Measurements from ENCODE around the gene CFI. TPM values are rescaled to one million over a fixed set of nuclear protein-coding genes. Genes with fewer than 3 reads are reported as not detected.

The CFI gene
- total RNA-seq, 2 donors from 2014 or later, result not detected

- peak; percentile 79 for ATAC-seq (replicated peaks)
- peaks cover 25% of the 10 kb centered on the region for H3K4me1 Mint-ChIP-seq
- H3K27me3 Mint-ChIP-seq, result no peaks in the 10 kb centered on the region
- peak within 1 kb of the TSS; percentile 92 for H3K4me3 Mint-ChIP-seq
- no peaks in the 10 kb centered on the region for H3K9me3 Mint-ChIP-seq
- peak within 1 kb of the TSS; percentile 92 for H3K27ac Mint-ChIP-seq
- peaks cover 17% of the 10 kb centered on the region for H3K36me3 Mint-ChIP-seq (ENCODE audit: low read depth)
These were observed 98.7 kb downstream of the CFI start, which contains the start of gene CASP6 for GRCh38 chr4:109702950-109703663. CASP6 (minus strand) TSS chr4:109703445; CDS start chr4:109703395, 50 bp downstream.

- Mint-ChIP-seq H3K4me1 (peaks cover 25% of the 10 kb centered on the region), H3K27ac (peak overlapping the region; percentile 92), H3K4me3 (peak overlapping the region; percentile 92), H3K36me3 (ENCODE audit: low read depth) (peaks cover 30% of the 10 kb centered on the region), H3K27me3 (no peaks in the 10 kb centered on the region), H3K9me3 (no peaks in the 10 kb centered on the region)
- no peak for ATAC-seq (replicated peaks)
These were observed 100.0 kb downstream of the CFI start for GRCh38 chr4:109701566-109702410.

GRCh38 chr4:109699553-109700225, 102.1 kb downstream of the CFI start:
- H3K9me3 Mint-ChIP-seq, result no peaks in the 10 kb centered on the region
- H3K4me3 Mint-ChIP-seq, result no peak overlapping the region
- no peaks in the 10 kb centered on the region for H3K27me3 Mint-ChIP-seq
- no peak for ATAC-seq (replicated peaks)
- peaks cover 20% of the 10 kb centered on the region for H3K4me1 Mint-ChIP-seq
- H3K36me3 Mint-ChIP-seq (ENCODE audit: low read depth), result peaks cover 48% of the 10 kb centered on the region
- H3K27ac Mint-ChIP-seq, result peak overlapping the region; percentile 25

- Mint-ChIP-seq H3K4me3 (no peak overlapping the region), H3K4me1 (peaks cover 17% of the 10 kb centered on the region), H3K27ac (peak overlapping the region; percentile 25), H3K27me3 (no peaks in the 10 kb centered on the region), H3K36me3 (ENCODE audit: low read depth) (peaks cover 58% of the 10 kb centered on the region), H3K9me3 (no peaks in the 10 kb centered on the region)
- no peak for ATAC-seq (replicated peaks)
These were observed 103.1 kb downstream of the CFI start for GRCh38 chr4:109698656-109699055.

GRCh38 chr4:109691411-109691920, 110.3 kb downstream of the CFI start:
- H3K4me1 Mint-ChIP-seq, result peaks cover 24% of the 10 kb centered on the region
- H3K9me3 Mint-ChIP-seq, result no peaks in the 10 kb centered on the region
- peaks cover 86% of the 10 kb centered on the region for H3K36me3 Mint-ChIP-seq (ENCODE audit: low read depth)
- peak; percentile 87 for ATAC-seq (replicated peaks)
- no peaks in the 10 kb centered on the region for H3K27me3 Mint-ChIP-seq
- H3K27ac Mint-ChIP-seq, result peak overlapping the region; percentile 58
- peak overlapping the region; percentile 42 for H3K4me3 Mint-ChIP-seq

Other genes with a start within 250 kb of the CFI start
- gene MCUB, start 241.8 kb downstream of the CFI start, total RNA-seq, result 10 to 100 TPM; 57.3 to 62.4 TPM
- gene CASP6, start 98.6 kb downstream of the CFI start, total RNA-seq, result 10 to 100 TPM; 21.6 to 30.0 TPM
- 10 to 100 TPM; 17.8 to 27.5 TPM for gene PLA2G12A, start 71.9 kb downstream of the CFI start, total RNA-seq
- 10 to 100 TPM; 18.3 to 38.2 TPM for gene GAR1, start 13.8 kb upstream of the CFI start, total RNA-seq
- under 1 TPM; 0.42 to 0.78 TPM for gene RRH, start 26.0 kb upstream of the CFI start, total RNA-seq
- gene LRIT3, start 46.1 kb upstream of the CFI start, total RNA-seq, result under 1 TPM; 0.26 to 0.52 TPM
- not detected for gene EGF, start 110.9 kb upstream of the CFI start, total RNA-seq

Data from activated T-helper 17 cell treated with anti-CD3 and anti-CD28 coated beads, Interleukin-2, amount 50 U/mL, for 72 hours (primary cell).